LNCaP clone FGC (cell line): ENCODE data around the gene NCBP3.

ENCODE experiments used
- DNase-seq: peaks from one replicate; pipeline ENCODE4 v3.0.0-alpha.2; 2011; ENCODE audit warnings: low read depth
- H3K4me3 ChIP-seq: 2 replicates; pipeline ENCODE4 v1.5.1; 2011; ENCODE audit warnings: mild to moderate bottlenecking, low read depth, low read length, control low read depth
- TF ChIP-seq, protein P1 (sequence below): IDR thresholded peaks from 2 replicates; pipeline ENCODE4 v1.5.1; 2012; ENCODE audit warnings: mild to moderate bottlenecking; ENCODE audit not compliant: control insufficient read depth, insufficient read depth; ENCODE audit errors: extremely low read depth

Gene NCBP3

DNA sequence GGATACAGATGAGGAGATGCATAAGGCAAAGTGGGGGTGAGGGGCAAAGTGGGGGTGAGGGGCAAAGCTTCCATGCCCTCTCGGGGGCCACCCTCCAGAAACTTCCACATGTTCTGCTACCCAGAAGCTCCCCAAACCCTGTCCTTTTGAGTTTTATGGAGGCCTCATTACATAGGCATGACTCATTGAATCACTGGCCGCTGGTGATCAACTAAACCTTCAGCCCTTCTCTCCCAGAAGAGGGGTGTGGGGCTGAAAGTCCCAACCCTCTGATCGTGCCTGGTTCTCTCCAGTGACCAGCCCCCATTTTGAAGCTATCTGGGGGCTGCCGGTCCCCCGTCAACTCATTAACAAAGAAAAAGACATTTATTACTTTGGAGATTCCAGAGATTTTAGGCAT is 72.5 kb downstream of the NCBP3 start:
- DNase-seq = no peak
- no peak overlapping the region for H3K4me3 ChIP-seq
- TF ChIP-seq, protein P1, sequence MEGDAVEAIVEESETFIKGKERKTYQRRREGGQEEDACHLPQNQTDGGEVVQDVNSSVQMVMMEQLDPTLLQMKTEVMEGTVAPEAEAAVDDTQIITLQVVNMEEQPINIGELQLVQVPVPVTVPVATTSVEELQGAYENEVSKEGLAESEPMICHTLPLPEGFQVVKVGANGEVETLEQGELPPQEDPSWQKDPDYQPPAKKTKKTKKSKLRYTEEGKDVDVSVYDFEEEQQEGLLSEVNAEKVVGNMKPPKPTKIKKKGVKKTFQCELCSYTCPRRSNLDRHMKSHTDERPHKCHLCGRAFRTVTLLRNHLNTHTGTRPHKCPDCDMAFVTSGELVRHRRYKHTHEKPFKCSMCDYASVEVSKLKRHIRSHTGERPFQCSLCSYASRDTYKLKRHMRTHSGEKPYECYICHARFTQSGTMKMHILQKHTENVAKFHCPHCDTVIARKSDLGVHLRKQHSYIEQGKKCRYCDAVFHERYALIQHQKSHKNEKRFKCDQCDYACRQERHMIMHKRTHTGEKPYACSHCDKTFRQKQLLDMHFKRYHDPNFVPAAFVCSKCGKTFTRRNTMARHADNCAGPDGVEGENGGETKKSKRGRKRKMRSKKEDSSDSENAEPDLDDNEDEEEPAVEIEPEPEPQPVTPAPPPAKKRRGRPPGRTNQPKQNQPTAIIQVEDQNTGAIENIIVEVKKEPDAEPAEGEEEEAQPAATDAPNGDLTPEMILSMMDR = no peak

DNA sequence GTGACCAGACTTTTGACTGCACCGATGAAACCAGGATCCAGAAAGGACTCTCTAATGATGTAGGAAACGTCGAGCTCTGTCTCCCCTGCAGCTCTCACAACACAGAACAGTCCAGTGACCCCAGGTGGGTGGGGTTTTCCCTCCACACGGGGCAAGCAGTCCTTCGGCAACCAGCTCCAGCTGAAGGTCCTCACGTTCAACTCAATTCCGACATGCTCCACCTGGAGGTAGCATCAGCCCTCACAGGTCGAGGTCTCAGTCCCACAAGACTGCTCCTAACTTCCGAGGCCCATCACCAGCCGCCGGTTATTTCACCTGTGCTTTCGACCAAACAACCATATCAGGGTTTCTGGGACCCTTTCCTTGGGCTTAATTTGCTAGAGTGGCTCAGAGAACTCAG is 73.3 kb downstream of the NCBP3 start:
- no peak overlapping the region for H3K4me3 ChIP-seq
- TF ChIP-seq, protein P1 = no peak
- no peak for DNase-seq

DNA sequence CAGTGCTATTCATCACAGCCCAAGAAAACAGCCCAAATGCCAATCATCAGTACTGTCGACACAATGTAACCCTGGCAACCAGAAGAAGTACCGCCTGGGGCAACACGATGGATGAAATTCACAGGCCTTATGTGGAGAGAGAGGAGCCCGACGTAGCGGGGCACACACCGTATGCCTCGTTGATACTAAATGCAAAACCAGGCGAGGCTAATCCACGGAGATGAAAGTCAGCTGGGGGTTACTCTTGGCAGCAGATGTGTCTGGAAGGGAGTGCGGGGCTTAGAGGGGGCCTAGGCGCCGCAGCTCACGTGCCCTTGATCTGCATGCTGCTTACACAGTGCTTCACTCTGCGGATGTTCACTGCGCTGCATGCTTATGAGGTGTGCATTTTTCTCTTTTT is 74.9 kb downstream of the NCBP3 start:
- TF ChIP-seq, protein P1 = no peak
- H3K4me3 ChIP-seq = no peak overlapping the region
- no peak for DNase-seq

DNA sequence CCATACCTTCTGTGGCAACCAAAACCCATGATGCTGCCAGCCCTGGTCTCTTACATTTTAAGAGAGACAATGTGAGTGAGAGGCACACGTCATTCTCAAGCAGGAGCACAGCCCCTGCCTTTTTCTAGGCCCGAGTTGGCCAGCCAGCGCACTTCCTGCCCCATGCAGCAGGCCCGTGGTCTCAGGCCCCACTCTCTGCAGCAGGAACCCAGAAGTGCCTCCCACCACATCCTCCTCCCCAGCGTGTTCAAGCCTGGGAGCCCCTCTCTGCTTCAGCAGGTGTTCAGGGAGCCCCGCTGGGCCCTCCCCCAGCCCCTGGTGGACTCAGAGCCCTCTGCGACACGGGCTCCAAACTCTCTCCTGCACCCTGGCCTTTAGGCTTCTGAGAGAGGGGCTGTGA is 75.6 kb downstream of the NCBP3 start:
- H3K4me3 ChIP-seq = no peak overlapping the region
- no peak for DNase-seq
- TF ChIP-seq, protein P1 = no peak

DNA sequence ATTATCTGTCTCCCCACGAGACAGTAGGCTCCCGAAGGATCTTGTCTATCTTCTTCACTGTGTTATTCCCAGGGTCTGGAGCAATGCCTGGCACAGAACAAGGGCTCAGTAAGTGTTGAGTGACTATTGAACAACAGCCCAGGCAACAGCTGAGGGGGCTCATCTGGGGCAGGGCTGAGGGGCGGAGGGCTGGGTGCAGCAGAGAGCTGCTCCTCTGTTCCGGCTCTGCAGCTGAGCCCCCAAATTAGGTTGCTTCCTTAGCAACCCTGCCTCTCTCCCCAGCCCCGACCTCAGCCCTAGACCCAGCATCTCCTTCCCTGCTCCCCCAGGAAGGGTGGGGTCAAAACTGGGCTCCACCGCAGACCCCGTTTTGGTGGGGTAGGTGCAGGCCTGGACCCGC is 77.3 kb downstream of the NCBP3 start:
- no peak overlapping the region for H3K4me3 ChIP-seq
- no peak for DNase-seq
- TF ChIP-seq, protein P1 = no peak

DNA sequence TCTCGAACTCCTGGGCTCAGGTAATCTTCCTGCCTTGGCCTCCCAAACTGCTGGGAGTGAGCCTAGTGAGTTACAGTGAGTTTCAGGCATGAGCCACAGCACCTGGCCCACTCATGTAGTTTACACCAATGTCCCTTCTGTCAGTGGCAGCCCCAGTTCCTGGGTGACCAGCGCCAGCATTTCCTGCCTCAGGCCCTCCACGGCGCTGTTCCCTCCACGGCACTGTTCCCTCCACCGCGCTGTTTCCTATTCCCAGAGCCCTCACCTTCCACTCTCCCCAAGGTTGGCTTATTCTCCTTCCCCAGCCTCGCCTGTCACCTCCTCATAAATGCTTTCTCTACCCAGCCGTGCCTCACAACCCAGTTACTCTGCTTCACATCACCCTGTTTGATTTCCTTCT is 77.7 kb downstream of the NCBP3 start:
- TF ChIP-seq, protein P1 = no peak
- H3K4me3 ChIP-seq = no peak overlapping the region
- no peak for DNase-seq

DNA sequence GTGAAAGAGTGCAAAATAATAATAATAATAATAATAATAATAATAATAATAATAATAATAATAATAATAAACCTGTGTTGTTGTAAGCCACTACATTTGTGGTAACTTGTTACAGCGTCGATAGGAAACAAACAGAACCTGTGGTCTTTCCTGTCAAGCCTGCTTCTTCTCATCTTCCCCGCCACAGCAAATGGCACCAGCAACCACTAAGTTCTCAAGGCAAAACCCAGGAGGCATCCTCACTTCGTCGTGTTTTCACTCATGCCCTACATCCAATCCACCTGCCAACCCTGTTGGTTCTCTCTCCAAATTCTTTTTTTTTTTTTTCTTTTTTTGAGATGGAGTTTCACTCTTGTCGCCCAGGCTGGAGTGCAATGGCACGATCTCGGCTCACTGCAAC is 79.3 kb downstream of the NCBP3 start:
- TF ChIP-seq, protein P1 = no peak

More for the DNA sequence above, 79.3 kb downstream of the NCBP3 start:
- no peak for DNase-seq
- no peak overlapping the region for H3K4me3 ChIP-seq
